Myocyte (in vitro differentiated cells): ENCODE data around the gene OSBPL2. TPM values are rescaled to one million over a fixed set of nuclear protein-coding genes. Genes with fewer than 3 reads are reported as not detected.

ENCODE experiments used
- DNase-seq: peaks from one replicate; pipeline ENCODE4 v3.0.0-alpha.2; 2012; ENCODE audit warnings: low read depth
- total RNA-seq: library from RNA; depleted of rRNA; stranded (reverse); fragments of >200 nt; gene quantifications from 2 replicates; pipeline ENCODE4 v1.2.3, GENCODE V29; 2014

The OSBPL2 gene
- total RNA-seq, 1 donor from 2014 or later, result 30.2 TPM

- DNase-seq, result no peak
Observed at GRCh38 chr20:62281161-62281933, 43.0 kb downstream of the OSBPL2 start.

GRCh38 chr20:62282103-62282502, 43.8 kb downstream of the OSBPL2 start:
- no peak for DNase-seq

GRCh38 chr20:62282877-62283503, 44.7 kb downstream of the OSBPL2 start:
- DNase-seq, result peak; percentile 85

- no peak for DNase-seq
Observed at GRCh38 chr20:62284448-62284847, 46.1 kb downstream of the OSBPL2 start.

GRCh38 chr20:62285151-62285550, 46.8 kb downstream of the OSBPL2 start:
- no peak for DNase-seq

GRCh38 chr20:62285722-62286121, 47.4 kb downstream of the OSBPL2 start:
- DNase-seq, result no peak

GRCh38 chr20:62286493-62287064, 48.3 kb downstream of the OSBPL2 start:
- no peak for DNase-seq

- DNase-seq, result no peak
Observed at GRCh38 chr20:62287129-62287528, 48.8 kb downstream of the OSBPL2 start.

- DNase-seq, result no peak
Observed at GRCh38 chr20:62287759-62288534, 49.6 kb downstream of the OSBPL2 start.

GRCh38 chr20:62288535-62289105, 50.3 kb downstream of the OSBPL2 start:
- no peak for DNase-seq

- no peak for DNase-seq
Observed at GRCh38 chr20:62289131-62289530, 50.8 kb downstream of the OSBPL2 start.

- no peak for DNase-seq
Observed at GRCh38 chr20:62289898-62290297, 51.6 kb downstream of the OSBPL2 start.

- no peak for DNase-seq
Observed at GRCh38 chr20:62291251-62292066, 53.1 kb downstream of the OSBPL2 start.

- no peak for DNase-seq
Observed at GRCh38 chr20:62292108-62292507, 53.8 kb downstream of the OSBPL2 start.

GRCh38 chr20:62293111-62293784, 54.9 kb downstream of the OSBPL2 start:
- DNase-seq, result no peak

- no peak for DNase-seq
Observed at GRCh38 chr20:62293946-62294345, 55.6 kb downstream of the OSBPL2 start.

GRCh38 chr20:62294516-62294915, 56.2 kb downstream of the OSBPL2 start:
- no peak for DNase-seq

GRCh38 chr20:62296724-62297448, 58.6 kb downstream of the OSBPL2 start:
- DNase-seq, result no peak
